ENCODE data around the gene PGR. TPM values are rescaled to one million over a fixed set of nuclear protein-coding genes. Genes with fewer than 3 reads are reported as not detected.

Gene PGR
- total RNA-seq, 1 experiment from 2014 or later: not detected

DNA sequence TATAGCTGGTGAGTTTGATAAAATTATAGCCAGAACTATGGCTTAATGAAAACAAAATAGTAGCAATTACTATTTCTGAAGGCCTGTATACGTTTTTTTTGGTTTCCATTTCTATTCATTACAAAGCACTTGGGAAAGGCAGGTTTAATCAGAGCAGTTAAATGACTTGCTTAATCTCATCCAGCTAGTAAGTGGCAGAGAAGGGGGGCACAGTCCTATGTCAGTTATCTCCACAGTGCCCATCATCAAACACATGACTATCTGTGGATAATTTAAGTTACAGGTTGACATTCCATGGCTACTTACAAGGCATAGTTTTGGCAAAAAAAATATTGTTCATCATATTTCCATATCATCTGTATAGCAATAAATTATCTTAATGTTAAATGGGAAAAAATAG lies 93.7 kb downstream of the PGR start:
- no peak for ATAC-seq
- CTCF ChIA-PET: no interaction called here

DNA sequence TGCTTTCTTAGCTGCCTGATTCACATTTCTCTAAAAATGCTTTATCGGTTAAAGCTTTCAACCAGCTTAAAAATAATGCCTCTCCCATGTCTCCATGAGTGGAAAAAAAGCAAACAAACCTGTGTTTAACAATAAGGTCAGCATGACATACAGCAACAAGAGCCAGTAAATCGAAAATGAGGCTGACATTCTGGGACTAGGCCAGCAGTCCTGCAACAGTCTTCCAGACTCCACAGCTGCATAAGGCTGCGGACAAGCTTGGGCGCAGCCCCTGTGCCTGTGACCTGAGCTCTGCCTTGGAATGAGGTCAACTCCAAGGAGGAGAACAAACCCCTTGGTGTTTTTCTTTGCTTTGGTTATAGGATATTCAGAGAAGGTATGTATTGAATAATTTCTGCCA lies 95.5 kb downstream of the PGR start:
- H3K9me3 ChIP-seq (ENCODE audit: control insufficient read depth, insufficient read depth, low read depth, low read length): no peaks in the 10 kb centered on the region
- ATAC-seq (no peak), DNase-seq (ENCODE audit: low read depth, low spot score) (no peak)
- no peaks in the 10 kb centered on the region for H3K4me1 ChIP-seq (ENCODE audit: control insufficient read depth, insufficient read depth, low read length)
- intact Hi-C loops (cut with micrococcal nuclease; ENCODE audit: unreplicated experiment) (no loop called here), in situ Hi-C loops (cut with HindIII; ENCODE audit: low pct_unique_long_range_greater_than_20kb, low sequenced_read_pairs) (no loop called here)
- BruUV-seq (replicated peaks): no TSS peak
- H3K27ac ChIP-seq (ENCODE audit: low read length): no peak overlapping the region
- ChIA-PET CTCF (no interaction called here), POLR2A (no interaction called here)
- TF ChIP-seq, protein P1, sequence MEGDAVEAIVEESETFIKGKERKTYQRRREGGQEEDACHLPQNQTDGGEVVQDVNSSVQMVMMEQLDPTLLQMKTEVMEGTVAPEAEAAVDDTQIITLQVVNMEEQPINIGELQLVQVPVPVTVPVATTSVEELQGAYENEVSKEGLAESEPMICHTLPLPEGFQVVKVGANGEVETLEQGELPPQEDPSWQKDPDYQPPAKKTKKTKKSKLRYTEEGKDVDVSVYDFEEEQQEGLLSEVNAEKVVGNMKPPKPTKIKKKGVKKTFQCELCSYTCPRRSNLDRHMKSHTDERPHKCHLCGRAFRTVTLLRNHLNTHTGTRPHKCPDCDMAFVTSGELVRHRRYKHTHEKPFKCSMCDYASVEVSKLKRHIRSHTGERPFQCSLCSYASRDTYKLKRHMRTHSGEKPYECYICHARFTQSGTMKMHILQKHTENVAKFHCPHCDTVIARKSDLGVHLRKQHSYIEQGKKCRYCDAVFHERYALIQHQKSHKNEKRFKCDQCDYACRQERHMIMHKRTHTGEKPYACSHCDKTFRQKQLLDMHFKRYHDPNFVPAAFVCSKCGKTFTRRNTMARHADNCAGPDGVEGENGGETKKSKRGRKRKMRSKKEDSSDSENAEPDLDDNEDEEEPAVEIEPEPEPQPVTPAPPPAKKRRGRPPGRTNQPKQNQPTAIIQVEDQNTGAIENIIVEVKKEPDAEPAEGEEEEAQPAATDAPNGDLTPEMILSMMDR (IDR thresholded peaks at IDR 0.05): no peak
- TF ChIP-seq, protein P2, sequence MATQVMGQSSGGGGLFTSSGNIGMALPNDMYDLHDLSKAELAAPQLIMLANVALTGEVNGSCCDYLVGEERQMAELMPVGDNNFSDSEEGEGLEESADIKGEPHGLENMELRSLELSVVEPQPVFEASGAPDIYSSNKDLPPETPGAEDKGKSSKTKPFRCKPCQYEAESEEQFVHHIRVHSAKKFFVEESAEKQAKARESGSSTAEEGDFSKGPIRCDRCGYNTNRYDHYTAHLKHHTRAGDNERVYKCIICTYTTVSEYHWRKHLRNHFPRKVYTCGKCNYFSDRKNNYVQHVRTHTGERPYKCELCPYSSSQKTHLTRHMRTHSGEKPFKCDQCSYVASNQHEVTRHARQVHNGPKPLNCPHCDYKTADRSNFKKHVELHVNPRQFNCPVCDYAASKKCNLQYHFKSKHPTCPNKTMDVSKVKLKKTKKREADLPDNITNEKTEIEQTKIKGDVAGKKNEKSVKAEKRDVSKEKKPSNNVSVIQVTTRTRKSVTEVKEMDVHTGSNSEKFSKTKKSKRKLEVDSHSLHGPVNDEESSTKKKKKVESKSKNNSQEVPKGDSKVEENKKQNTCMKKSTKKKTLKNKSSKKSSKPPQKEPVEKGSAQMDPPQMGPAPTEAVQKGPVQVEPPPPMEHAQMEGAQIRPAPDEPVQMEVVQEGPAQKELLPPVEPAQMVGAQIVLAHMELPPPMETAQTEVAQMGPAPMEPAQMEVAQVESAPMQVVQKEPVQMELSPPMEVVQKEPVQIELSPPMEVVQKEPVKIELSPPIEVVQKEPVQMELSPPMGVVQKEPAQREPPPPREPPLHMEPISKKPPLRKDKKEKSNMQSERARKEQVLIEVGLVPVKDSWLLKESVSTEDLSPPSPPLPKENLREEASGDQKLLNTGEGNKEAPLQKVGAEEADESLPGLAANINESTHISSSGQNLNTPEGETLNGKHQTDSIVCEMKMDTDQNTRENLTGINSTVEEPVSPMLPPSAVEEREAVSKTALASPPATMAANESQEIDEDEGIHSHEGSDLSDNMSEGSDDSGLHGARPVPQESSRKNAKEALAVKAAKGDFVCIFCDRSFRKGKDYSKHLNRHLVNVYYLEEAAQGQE (IDR thresholded peaks at IDR 0.05; ENCODE audit: insufficient read depth in 1 of 2, low read depth in 2 of 2, low read length in 1 of 2): no peak
- TF ChIP-seq SIN3A (IDR thresholded peaks at IDR 0.05; ENCODE audit: borderline replicate concordance, insufficient read depth, low read depth, low read length): no peak
- no peak for TF ChIP-seq POLR2AphosphoS5 (IDR thresholded peaks at IDR 0.05; ENCODE audit: low read depth, low read length)
- TF ChIP-seq TCF7L2 (IDR thresholded peaks at IDR 0.05; ENCODE audit: low read depth, low read length): no peak
- no peak overlapping the region for H3K4me3 ChIP-seq (ENCODE audit: low read depth in 2 of 2, low read length in 2 of 2)
- H3K36me3 ChIP-seq (ENCODE audit: control insufficient read depth, insufficient read depth, low read length): no peaks in the 10 kb centered on the region
- H3K27me3 ChIP-seq (ENCODE audit: control insufficient read depth, insufficient read depth, low read length): no peaks in the 10 kb centered on the region

More for the DNA sequence above, 93.7 kb downstream of the PGR start:
- intact Hi-C loops (cut with micrococcal nuclease; ENCODE audit: unreplicated experiment): no loop called here
- POLR2A ChIA-PET: no interaction called here
- in situ Hi-C loops (cut with HindIII; ENCODE audit: low pct_unique_long_range_greater_than_20kb, low sequenced_read_pairs): no loop called here
- H3K27me3 ChIP-seq (ENCODE audit: control insufficient read depth, insufficient read depth, low read length): no peaks in the 10 kb centered on the region
- H3K4me1 ChIP-seq (ENCODE audit: control insufficient read depth, insufficient read depth, low read length): no peaks in the 10 kb centered on the region
- no peak overlapping the region for H3K27ac ChIP-seq (ENCODE audit: low read length)
- TF ChIP-seq, protein P1 (IDR thresholded peaks at IDR 0.05): no peak
- TF ChIP-seq POLR2AphosphoS5 (IDR thresholded peaks at IDR 0.05; ENCODE audit: low read depth, low read length) (no peak), SIN3A (IDR thresholded peaks at IDR 0.05; ENCODE audit: borderline replicate concordance, insufficient read depth, low read depth, low read length) (no peak), TCF7L2 (IDR thresholded peaks at IDR 0.05; ENCODE audit: low read depth, low read length) (no peak)
- TF ChIP-seq, protein P2 (IDR thresholded peaks at IDR 0.05; ENCODE audit: insufficient read depth in 1 of 2, low read depth in 2 of 2, low read length in 1 of 2): no peak
- H3K9me3 ChIP-seq (ENCODE audit: control insufficient read depth, insufficient read depth, low read depth, low read length): no peaks in the 10 kb centered on the region
- BruUV-seq (replicated peaks): no TSS peak
- H3K36me3 ChIP-seq (ENCODE audit: control insufficient read depth, insufficient read depth, low read length): no peaks in the 10 kb centered on the region
- no peak overlapping the region for H3K4me3 ChIP-seq (ENCODE audit: low read depth in 2 of 2, low read length in 2 of 2)
- no peak for DNase-seq (ENCODE audit: low read depth, low spot score)

Measured in Panc1 (cell line).